Lung (tissue), 12 donors: ENCODE data around the gene ZNF8. TPM values are rescaled to one million over a fixed set of nuclear protein-coding genes. Genes with fewer than 3 reads are reported as not detected.

Source experiments
- ATAC-seq: fragments of 200-7000 bp; cut with Tn5 transposase; one replicate; pipeline ENCODE4 v1.9.1; 2020; ENCODE audit warnings: moderate number of reproducible peaks; ENCODE audit not compliant: insufficient read depth, low FRiP score
- DNase-seq, 3 donors: peaks; one replicate each; pipeline ENCODE4 v3.0.0-alpha.2; 2013 to 2017
- H3K27ac ChIP-seq, 2 donors: one replicate each; pipeline ENCODE4 v1.5.1; 2013; ENCODE audit warnings: mild to moderate bottlenecking in 2 of 2, moderate library complexity in 2 of 2, control low read depth in 1 of 2, inconsistent platforms in 1 of 2, low read depth in 1 of 2, low read length in 1 of 2
- H3K27me3 ChIP-seq, 3 donors: one replicate each; pipeline ENCODE4 v1.5.1; 2013; ENCODE audit warnings: low read length in 2 of 3; ENCODE audit not compliant: control insufficient read depth in 3 of 3, insufficient read depth in 3 of 3
- H3K36me3 ChIP-seq, 4 donors: one replicate each; pipeline ENCODE4 v1.5.1; 2013; ENCODE audit warnings: low read length in 4 of 4, mild to moderate bottlenecking in 1 of 4, moderate library complexity in 1 of 4; ENCODE audit not compliant: control insufficient read depth in 4 of 4, insufficient read depth in 4 of 4
- H3K4me1 ChIP-seq, 5 donors: one replicate each; pipeline ENCODE4 v1.5.1; 2013; ENCODE audit warnings: low read length in 5 of 5, mild to moderate bottlenecking in 2 of 5, moderate library complexity in 1 of 5; ENCODE audit not compliant: control insufficient read depth in 5 of 5, insufficient read depth in 5 of 5
- H3K4me3 ChIP-seq: one replicate; pipeline ENCODE4 v1.5.1; 2013; ENCODE audit warnings: mild to moderate bottlenecking, control low read depth, moderate library complexity
- H3K9ac ChIP-seq, 2 donors: one replicate each; pipeline ENCODE4 v1.5.1; 2013; ENCODE audit warnings: low read length in 2 of 2, control low read depth in 1 of 2; ENCODE audit not compliant: insufficient read depth in 1 of 2
- H3K9me3 ChIP-seq, 4 donors: one replicate each; pipeline ENCODE4 v1.5.1; 2013; ENCODE audit warnings: low read length in 3 of 4, mild to moderate bottlenecking in 1 of 4, moderate library complexity in 1 of 4; ENCODE audit not compliant: control insufficient read depth in 4 of 4, insufficient read depth in 3 of 4
- WGBS, 2 donors: extraction: QIAGEN DNeasy Blood & Tissue Kit; methylation state at CpG; one replicate each; pipeline ENCODE4 v1.1.7; 2013; 5-methylcytosine and 5-hydroxymethylcytosine counted together
- polyA plus RNA-seq, 2 donors: library from polyadenylated mRNA; stranded (reverse); fragments of 200-250 nt; gene quantifications; one replicate each; pipeline ENCODE4 v1.2.1, GENCODE V29; 2013
- total RNA-seq, 2 donors: library from RNA; depleted of rRNA in 1 of 2; stranded (reverse); fragments of >200 nt in 1 of 2; gene quantifications; one replicate each; pipeline ENCODE4 v1.2.1, GENCODE V29; 2014 to 2021
- TF ChIP-seq, protein P1 (sequence below): IDR thresholded peaks from 2 replicates; pipeline ENCODE4 v1.5.1; 2012; ENCODE audit warnings: mild to moderate bottlenecking; ENCODE audit errors: control extremely low read depth, extremely low read depth
- donor health status: control.
- donor health status: control.
- donor health status: Bipolar disorder and iron deficiency.
- donor health status: healthy.
- donor health status: DM: yes; HTN: yes; CAD: no.

The ZNF8 gene
- total and polyA plus RNA-seq, 4 donors, result 1.2 to 8.0 (median 3.5) TPM

DNA sequence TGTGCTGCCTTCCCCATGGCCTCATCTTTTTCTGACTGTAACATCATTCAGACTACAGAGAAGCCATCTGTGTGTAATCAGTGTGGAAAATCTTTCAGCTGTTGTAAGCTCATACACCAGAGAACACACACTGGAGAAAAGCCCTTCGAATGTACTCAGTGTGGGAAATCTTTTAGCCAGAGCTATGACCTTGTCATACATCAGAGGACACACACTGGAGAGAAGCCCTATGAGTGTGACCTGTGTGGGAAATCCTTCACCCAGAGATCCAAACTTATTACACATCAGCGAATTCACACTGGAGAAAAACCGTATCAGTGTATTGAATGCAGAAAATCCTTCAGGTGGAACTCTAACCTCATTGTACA, 17.2 kb upstream of the ZNF8 start:
- no peak overlapping the region for H3K9ac ChIP-seq
- ATAC-seq, result no peak
- H3K36me3 ChIP-seq, result peaks cover 17 to 84% (median 75%) of the 10 kb centered on the region in 4 donors
- H3K4me3 ChIP-seq, result no peak overlapping the region
- TF ChIP-seq, protein P1, sequence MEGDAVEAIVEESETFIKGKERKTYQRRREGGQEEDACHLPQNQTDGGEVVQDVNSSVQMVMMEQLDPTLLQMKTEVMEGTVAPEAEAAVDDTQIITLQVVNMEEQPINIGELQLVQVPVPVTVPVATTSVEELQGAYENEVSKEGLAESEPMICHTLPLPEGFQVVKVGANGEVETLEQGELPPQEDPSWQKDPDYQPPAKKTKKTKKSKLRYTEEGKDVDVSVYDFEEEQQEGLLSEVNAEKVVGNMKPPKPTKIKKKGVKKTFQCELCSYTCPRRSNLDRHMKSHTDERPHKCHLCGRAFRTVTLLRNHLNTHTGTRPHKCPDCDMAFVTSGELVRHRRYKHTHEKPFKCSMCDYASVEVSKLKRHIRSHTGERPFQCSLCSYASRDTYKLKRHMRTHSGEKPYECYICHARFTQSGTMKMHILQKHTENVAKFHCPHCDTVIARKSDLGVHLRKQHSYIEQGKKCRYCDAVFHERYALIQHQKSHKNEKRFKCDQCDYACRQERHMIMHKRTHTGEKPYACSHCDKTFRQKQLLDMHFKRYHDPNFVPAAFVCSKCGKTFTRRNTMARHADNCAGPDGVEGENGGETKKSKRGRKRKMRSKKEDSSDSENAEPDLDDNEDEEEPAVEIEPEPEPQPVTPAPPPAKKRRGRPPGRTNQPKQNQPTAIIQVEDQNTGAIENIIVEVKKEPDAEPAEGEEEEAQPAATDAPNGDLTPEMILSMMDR, result no peak
- H3K4me1 ChIP-seq, result no peaks in the 10 kb centered on the region
- DNase-seq, result no peak
- no peaks in the 10 kb centered on the region for H3K27me3 ChIP-seq
- peaks cover 52 to 84% (median 74%) of the 10 kb centered on the region in 4 donors for H3K9me3 ChIP-seq
- WGBS, 2 donors, result 96 to 99% methylated on average over 3 of the region's 3 CpGs
- H3K27ac ChIP-seq, result no peak overlapping the region

DNA sequence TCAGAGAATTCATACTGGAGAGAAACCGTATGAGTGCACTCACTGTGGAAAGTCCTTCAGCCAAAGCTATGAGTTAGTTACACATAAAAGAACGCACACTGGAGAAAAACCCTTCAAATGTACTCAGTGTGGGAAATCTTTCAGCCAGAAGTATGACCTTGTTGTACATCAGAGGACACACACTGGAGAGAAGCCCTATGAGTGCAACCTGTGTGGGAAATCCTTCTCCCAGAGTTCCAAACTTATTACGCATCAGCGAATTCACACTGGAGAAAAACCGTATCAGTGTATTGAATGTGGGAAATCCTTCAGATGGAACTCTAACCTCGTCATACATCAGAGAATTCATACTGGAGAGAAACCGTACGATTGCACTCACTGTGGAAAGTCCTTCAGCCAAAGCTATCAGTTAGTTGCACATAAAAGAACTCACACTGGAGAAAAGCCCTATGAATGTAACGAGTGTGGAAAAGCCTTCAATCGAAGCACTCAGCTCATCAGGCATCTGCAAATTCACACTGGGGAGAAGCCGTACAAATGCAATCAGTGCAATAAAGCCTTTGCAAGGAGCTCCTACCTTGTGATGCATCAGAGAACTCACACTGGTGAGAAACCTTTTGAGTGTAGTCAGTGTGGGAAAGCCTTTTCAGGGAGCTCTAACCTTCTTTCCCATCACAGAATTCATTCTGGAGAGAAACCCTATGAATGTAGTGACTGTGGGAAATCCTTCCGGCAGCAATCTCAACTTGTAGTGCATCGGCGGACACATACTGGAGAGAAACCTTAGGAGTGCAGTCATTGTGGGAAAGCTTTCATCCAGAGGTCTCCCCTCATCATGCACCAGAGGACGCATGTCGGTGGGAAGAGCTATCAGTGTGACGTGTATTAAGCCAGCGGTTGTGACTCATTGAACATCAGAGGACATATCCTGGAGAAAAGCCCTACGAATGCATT, 16.5 kb upstream of the ZNF8 start:
- DNase-seq (no peak), ATAC-seq (no peak)
- Histone ChIP-seq H3K4me1 (no peaks in the 10 kb centered on the region), H3K9ac (no peak overlapping the region), H3K36me3 (peaks cover 17 to 86% (median 76%) of the 10 kb centered on the region in 4 donors), H3K4me3 (no peak overlapping the region), H3K27me3 (no peaks in the 10 kb centered on the region), H3K27ac (no peak overlapping the region), H3K9me3 (peaks cover 50 to 85% (median 78%) of the 10 kb centered on the region in 4 donors)
- 98% methylated on average over 19 of the region's 19 CpGs for WGBS, 2 donors
- TF ChIP-seq, protein P1, result no peak

DNA sequence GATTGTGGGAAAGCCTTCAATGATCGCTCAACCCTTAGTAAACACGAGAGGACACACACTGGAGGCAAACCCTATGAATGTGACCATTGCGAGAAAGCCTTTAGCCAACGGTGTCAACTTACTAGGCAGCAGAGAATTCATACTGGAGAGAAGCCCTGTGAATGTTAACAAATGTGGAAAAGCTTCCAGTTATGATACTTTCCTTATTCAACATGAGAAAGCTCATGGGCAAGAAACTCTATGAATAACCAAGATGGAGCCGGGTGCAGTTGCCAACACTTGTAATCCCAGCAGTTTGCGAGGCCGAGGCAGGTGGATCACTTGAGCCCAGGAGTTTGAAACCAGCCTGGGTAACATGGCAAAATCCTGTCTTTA, 15.8 kb upstream of the ZNF8 start:
- DNase-seq (no peak), ATAC-seq (no peak)
- Histone ChIP-seq H3K36me3 (peaks cover 17 to 79% (median 69%) of the 10 kb centered on the region in 4 donors), H3K9ac (no peak overlapping the region), H3K4me1 (no peaks in the 10 kb centered on the region), H3K4me3 (no peak overlapping the region), H3K27ac (no peak overlapping the region), H3K9me3 (peaks cover 44 to 85% (median 72%) of the 10 kb centered on the region in 4 donors), H3K27me3 (no peaks in the 10 kb centered on the region)
- 98 to 99% methylated on average over 7 of the region's 7 CpGs for WGBS, 2 donors
- TF ChIP-seq, protein P1, result no peak
